ENCODE measurements around the gene GPR153.

GPR153 gene

GRCh38 chr1:6256645-6257044, 4.3 kb downstream of the GPR153 start:
- Histone ChIP-seq H3K4me1 (ENCODE audit: control extremely low read depth in 1 of 4, control insufficient read depth in 4 of 4, insufficient read depth in 4 of 4, low read length in 3 of 4) (peaks cover 0 to 16% (median 14%) of the 10 kb centered on the region in 4 experiments), H3K9me3 (ENCODE audit: control extremely low read depth in 1 of 5, control insufficient read depth in 4 of 5, insufficient read depth in 2 of 5, low read depth in 1 of 5, low read length in 4 of 5) (no peaks in the 10 kb centered on the region), H3K27me3 (replicated peaks in 2 of 5; ENCODE audit: control insufficient read depth in 4 of 5, insufficient read depth in 5 of 5, low read length in 4 of 5) (peaks cover 0 to 60% (median 22%) of the 10 kb centered on the region in 5 experiments), H3K4me3 (ENCODE audit: control insufficient read depth in 1 of 7, extremely low read depth in 1 of 7, insufficient read depth in 4 of 7, low read depth in 2 of 7, low read length in 6 of 7) (no peak overlapping the region), H3K27ac (ENCODE audit: insufficient read depth in 1 of 2, low read depth in 1 of 2, low read length in 2 of 2, poor library complexity in 1 of 2, severe bottlenecking in 2 of 2) (no peak overlapping the region), H3K36me3 (ENCODE audit: control insufficient read depth in 4 of 4, insufficient read depth in 4 of 4, low read length in 3 of 4) (no peaks in the 10 kb centered on the region)
- no peak for DNase-seq
- over 99% methylated on average over 11 of the region's 13 CpGs for WGBS (ENCODE audit: insufficient coverage)
- CTCF ChIA-PET, result interaction anchor here (1.2 to 4.2 kb wide), 2 partner anchors 10 to 12 kb away, joined by 3 to 16 read pairs; no protein-coding TSS in a partner anchor
- POLR2A ChIA-PET, result interaction anchor here (0.7 kb wide), 1 partner anchor 815 kb away, joined by 3 read pairs; no protein-coding TSS in a partner anchor

- H3K4me1 ChIP-seq (ENCODE audit: control extremely low read depth in 1 of 4, control insufficient read depth in 4 of 4, insufficient read depth in 4 of 4, low read length in 3 of 4), result peaks cover 0 to 6% (median 4%) of the 10 kb centered on the region in 4 experiments
- 92% methylated on average over 14 of the region's 16 CpGs for whole genome bisulfite sequencing (ENCODE audit: insufficient coverage)
- ChIA-PET POLR2A (no interaction called here), CTCF (no interaction called here)
- DNase-seq, result no peak
- H3K27me3 ChIP-seq (replicated peaks in 2 of 5; ENCODE audit: control insufficient read depth in 4 of 5, insufficient read depth in 5 of 5, low read length in 4 of 5), result peaks cover 0 to 68% (median 26%) of the 10 kb centered on the region in 5 experiments
- H3K36me3 ChIP-seq (ENCODE audit: control insufficient read depth in 4 of 4, insufficient read depth in 4 of 4, low read length in 3 of 4), result no peaks in the 10 kb centered on the region
- H3K9me3 ChIP-seq (ENCODE audit: control extremely low read depth in 1 of 5, control insufficient read depth in 4 of 5, insufficient read depth in 2 of 5, low read depth in 1 of 5, low read length in 4 of 5), result no peaks in the 10 kb centered on the region
- H3K4me3 ChIP-seq (ENCODE audit: control insufficient read depth in 1 of 7, extremely low read depth in 1 of 7, insufficient read depth in 4 of 7, low read depth in 2 of 7, low read length in 6 of 7), result no peak overlapping the region
- no peak overlapping the region for H3K27ac ChIP-seq (ENCODE audit: insufficient read depth in 1 of 2, low read depth in 1 of 2, low read length in 2 of 2, poor library complexity in 1 of 2, severe bottlenecking in 2 of 2)
These were observed 6.2 kb downstream of the GPR153 start for GRCh38 chr1:6254691-6255090.

GRCh38 chr1:6253380-6253779, 7.5 kb downstream of the GPR153 start:
- no peak overlapping the region for H3K27ac ChIP-seq (ENCODE audit: insufficient read depth in 1 of 2, low read depth in 1 of 2, low read length in 2 of 2, poor library complexity in 1 of 2, severe bottlenecking in 2 of 2)
- peaks cover 0 to 64% (median 21%) of the 10 kb centered on the region in 5 experiments for H3K27me3 ChIP-seq (replicated peaks in 2 of 5; ENCODE audit: control insufficient read depth in 4 of 5, insufficient read depth in 5 of 5, low read length in 4 of 5)
- WGBS (ENCODE audit: insufficient coverage), result 97% methylated on average over 9 of the region's 9 CpGs
- no peaks in the 10 kb centered on the region for H3K36me3 ChIP-seq (ENCODE audit: control insufficient read depth in 4 of 4, insufficient read depth in 4 of 4, low read length in 3 of 4)
- H3K4me3 ChIP-seq (ENCODE audit: control insufficient read depth in 1 of 7, extremely low read depth in 1 of 7, insufficient read depth in 4 of 7, low read depth in 2 of 7, low read length in 6 of 7), result no peak overlapping the region
- POLR2A ChIA-PET, result interaction anchor here (0.7 kb wide), 1 partner anchor 99 kb away, joined by 3 read pairs; no protein-coding TSS in a partner anchor
- CTCF ChIA-PET, result interaction anchor here (0.9 to 9.1 kb wide), 4 partner anchors 12 to 153 kb away, joined by 3 to 113 read pairs (median 3); no protein-coding TSS in a partner anchor
- H3K4me1 ChIP-seq (ENCODE audit: control extremely low read depth in 1 of 4, control insufficient read depth in 4 of 4, insufficient read depth in 4 of 4, low read length in 3 of 4), result peaks cover 0 to 10% (median 5%) of the 10 kb centered on the region in 4 experiments
- H3K9me3 ChIP-seq (ENCODE audit: control extremely low read depth in 1 of 5, control insufficient read depth in 4 of 5, insufficient read depth in 2 of 5, low read depth in 1 of 5, low read length in 4 of 5), result no peaks in the 10 kb centered on the region
- DNase-seq, result no peak

- POLR2A ChIA-PET, result no interaction called here
- CTCF ChIA-PET, result interaction anchor here (0.9 to 9.1 kb wide), 3 partner anchors 13 to 90 kb away, joined by 3 to 113 read pairs (median 3); no protein-coding TSS in a partner anchor
- H3K4me1 ChIP-seq (ENCODE audit: control extremely low read depth in 1 of 4, control insufficient read depth in 4 of 4, insufficient read depth in 4 of 4, low read length in 3 of 4), result peaks cover 0 to 10% (median 5%) of the 10 kb centered on the region in 4 experiments
- H3K27me3 ChIP-seq (replicated peaks in 2 of 5; ENCODE audit: control insufficient read depth in 4 of 5, insufficient read depth in 5 of 5, low read length in 4 of 5), result peaks cover 0 to 65% (median 26%) of the 10 kb centered on the region in 5 experiments
- no peaks in the 10 kb centered on the region for H3K9me3 ChIP-seq (ENCODE audit: control extremely low read depth in 1 of 5, control insufficient read depth in 4 of 5, insufficient read depth in 2 of 5, low read depth in 1 of 5, low read length in 4 of 5)
- no peak overlapping the region for H3K27ac ChIP-seq (ENCODE audit: insufficient read depth in 1 of 2, low read depth in 1 of 2, low read length in 2 of 2, poor library complexity in 1 of 2, severe bottlenecking in 2 of 2)
- WGBS (ENCODE audit: insufficient coverage), result 85% methylated on average over 3 of the region's 4 CpGs
- no peaks in the 10 kb centered on the region for H3K36me3 ChIP-seq (ENCODE audit: control insufficient read depth in 4 of 4, insufficient read depth in 4 of 4, low read length in 3 of 4)
- H3K4me3 ChIP-seq (ENCODE audit: control insufficient read depth in 1 of 7, extremely low read depth in 1 of 7, insufficient read depth in 4 of 7, low read depth in 2 of 7, low read length in 6 of 7), result no peak overlapping the region
- no peak for DNase-seq
These were observed 8.6 kb downstream of the GPR153 start for GRCh38 chr1:6252374-6252710.

GRCh38 chr1:6251681-6252373, 9.1 kb downstream of the GPR153 start:
- H3K36me3 ChIP-seq (ENCODE audit: control insufficient read depth in 4 of 4, insufficient read depth in 4 of 4, low read length in 3 of 4), result no peaks in the 10 kb centered on the region
- H3K27ac ChIP-seq (ENCODE audit: insufficient read depth in 1 of 2, low read depth in 1 of 2, low read length in 2 of 2, poor library complexity in 1 of 2, severe bottlenecking in 2 of 2), result no peak overlapping the region
- H3K4me1 ChIP-seq (ENCODE audit: control extremely low read depth in 1 of 4, control insufficient read depth in 4 of 4, insufficient read depth in 4 of 4, low read length in 3 of 4), result peaks cover 0 to 10% (median 5%) of the 10 kb centered on the region in 4 experiments
- ChIA-PET POLR2A (no interaction called here), CTCF (interaction anchor here (1.4 to 9.1 kb wide), 2 partner anchors 13 to 91 kb away, joined by 3 to 113 read pairs; no protein-coding TSS in a partner anchor)
- WGBS (ENCODE audit: insufficient coverage), result 87% methylated on average over 11 of the region's 15 CpGs
- no peaks in the 10 kb centered on the region for H3K9me3 ChIP-seq (ENCODE audit: control extremely low read depth in 1 of 5, control insufficient read depth in 4 of 5, insufficient read depth in 2 of 5, low read depth in 1 of 5, low read length in 4 of 5)
- no peak for DNase-seq
- H3K27me3 ChIP-seq (replicated peaks in 2 of 5; ENCODE audit: control insufficient read depth in 4 of 5, insufficient read depth in 5 of 5, low read length in 4 of 5), result peaks cover 0 to 65% (median 27%) of the 10 kb centered on the region in 5 experiments
- H3K4me3 ChIP-seq (ENCODE audit: control insufficient read depth in 1 of 7, extremely low read depth in 1 of 7, insufficient read depth in 4 of 7, low read depth in 2 of 7, low read length in 6 of 7), result no peak overlapping the region

GRCh38 chr1:6251233-6251632, 9.7 kb downstream of the GPR153 start:
- no peak overlapping the region for H3K27ac ChIP-seq (ENCODE audit: insufficient read depth in 1 of 2, low read depth in 1 of 2, low read length in 2 of 2, poor library complexity in 1 of 2, severe bottlenecking in 2 of 2)
- no peak for DNase-seq
- no peaks in the 10 kb centered on the region for H3K36me3 ChIP-seq (ENCODE audit: control insufficient read depth in 4 of 4, insufficient read depth in 4 of 4, low read length in 3 of 4)
- POLR2A ChIA-PET, result interaction anchor here (1.1 kb wide), 1 partner anchor 93 kb away, joined by 4 read pairs; no protein-coding TSS in a partner anchor
- H3K4me1 ChIP-seq (ENCODE audit: control extremely low read depth in 1 of 4, control insufficient read depth in 4 of 4, insufficient read depth in 4 of 4, low read length in 3 of 4), result peaks cover 0 to 15% (median 9%) of the 10 kb centered on the region in 4 experiments
- no peaks in the 10 kb centered on the region for H3K9me3 ChIP-seq (ENCODE audit: control extremely low read depth in 1 of 5, control insufficient read depth in 4 of 5, insufficient read depth in 2 of 5, low read depth in 1 of 5, low read length in 4 of 5)
- CTCF ChIA-PET, result interaction anchor here (1.0 to 9.1 kb wide), 2 partner anchors 45 to 91 kb away, joined by 4 to 113 read pairs; partner anchors contain the start of gene RNF207
- peaks cover 0 to 70% (median 32%) of the 10 kb centered on the region in 5 experiments for H3K27me3 ChIP-seq (replicated peaks in 2 of 5; ENCODE audit: control insufficient read depth in 4 of 5, insufficient read depth in 5 of 5, low read length in 4 of 5)
- no peak overlapping the region for H3K4me3 ChIP-seq (ENCODE audit: control insufficient read depth in 1 of 7, extremely low read depth in 1 of 7, insufficient read depth in 4 of 7, low read depth in 2 of 7, low read length in 6 of 7)
- WGBS (ENCODE audit: insufficient coverage), result 89% methylated on average over 17 of the region's 19 CpGs

Data from common myeloid progenitor, CD34-positive (primary cell).